KMS-11 (cell line): ENCODE measurements around the gene DIP2C.

ENCODE experiments used
- H2AFZ ChIP-seq: fragments of 200-600 bp; sonication (generic); 2 replicates; pipeline ENCODE4 v1.6.1; 2016; ENCODE audit warnings: antibody characterized with exemption, mixed run types, low read depth
- H3K27ac ChIP-seq: fragments of 200-600 bp; sonication (generic); 2 replicates; pipeline ENCODE4 v1.6.1; 2016; ENCODE audit warnings: mild to moderate bottlenecking, mixed run types
- H3K27me3 ChIP-seq: fragments of 200-600 bp; sonication (generic); 2 replicates; pipeline ENCODE4 v1.6.1; 2017; ENCODE audit warnings: mild to moderate bottlenecking, low read depth, mixed run types, moderate library complexity; ENCODE audit not compliant: insufficient read depth
- H3K36me3 ChIP-seq: fragments of 200-600 bp; sonication (generic); 2 replicates; pipeline ENCODE4 v1.6.1; 2017; ENCODE audit warnings: mild to moderate bottlenecking, mixed run types; ENCODE audit not compliant: insufficient read depth
- H3K4me1 ChIP-seq: fragments of 200-600 bp; sonication (generic); 2 replicates; pipeline ENCODE4 v1.6.1; 2016; ENCODE audit warnings: mild to moderate bottlenecking, low read depth, mixed run types; ENCODE audit not compliant: poor library complexity, severe bottlenecking
- H3K4me2 ChIP-seq: fragments of 200-600 bp; sonication (generic); 2 replicates; pipeline ENCODE4 v1.7.0; 2016; ENCODE audit warnings: mild to moderate bottlenecking, mixed run types
- H3K4me3 ChIP-seq: fragments of 200-600 bp; sonication (generic); IDR thresholded peaks from 2 replicates; pipeline ENCODE4 v1.6.1; 2017; ENCODE audit warnings: low read depth, low read length, mixed read lengths; ENCODE audit not compliant: insufficient read depth
- H3K79me2 ChIP-seq: fragments of 200-600 bp; sonication (generic); 2 replicates; pipeline ENCODE4 v1.6.1; 2016; ENCODE audit warnings: low read depth, mixed run types; ENCODE audit not compliant: insufficient read depth
- H3K9ac ChIP-seq: fragments of 200-600 bp; sonication (generic); 2 replicates; pipeline ENCODE4 v1.6.1; 2016; ENCODE audit warnings: mild to moderate bottlenecking, mixed run types
- H4K20me1 ChIP-seq: fragments of 200-600 bp; sonication (generic); 2 replicates; pipeline ENCODE4 v1.6.1; 2016; ENCODE audit warnings: mild to moderate bottlenecking, mixed run types; ENCODE audit not compliant: insufficient read depth
- TF ChIP-seq, protein P1 (sequence below): fragments of 200-600 bp; sonication (generic); conservative IDR thresholded peaks from 2 replicates; pipeline ENCODE4 v1.6.1; 2017; ENCODE audit warnings: low read depth, mild to moderate bottlenecking, antibody characterized with exemption, low read length, moderate library complexity, mixed read lengths

Gene DIP2C

GRCh38 chr10:422675-423074, 266.8 kb downstream of the DIP2C start:
- H3K4me3 ChIP-seq = no peak overlapping the region
- H3K9ac ChIP-seq = no peak overlapping the region
- H3K79me2 ChIP-seq = no peaks in the 10 kb centered on the region
- TF ChIP-seq, protein P1, sequence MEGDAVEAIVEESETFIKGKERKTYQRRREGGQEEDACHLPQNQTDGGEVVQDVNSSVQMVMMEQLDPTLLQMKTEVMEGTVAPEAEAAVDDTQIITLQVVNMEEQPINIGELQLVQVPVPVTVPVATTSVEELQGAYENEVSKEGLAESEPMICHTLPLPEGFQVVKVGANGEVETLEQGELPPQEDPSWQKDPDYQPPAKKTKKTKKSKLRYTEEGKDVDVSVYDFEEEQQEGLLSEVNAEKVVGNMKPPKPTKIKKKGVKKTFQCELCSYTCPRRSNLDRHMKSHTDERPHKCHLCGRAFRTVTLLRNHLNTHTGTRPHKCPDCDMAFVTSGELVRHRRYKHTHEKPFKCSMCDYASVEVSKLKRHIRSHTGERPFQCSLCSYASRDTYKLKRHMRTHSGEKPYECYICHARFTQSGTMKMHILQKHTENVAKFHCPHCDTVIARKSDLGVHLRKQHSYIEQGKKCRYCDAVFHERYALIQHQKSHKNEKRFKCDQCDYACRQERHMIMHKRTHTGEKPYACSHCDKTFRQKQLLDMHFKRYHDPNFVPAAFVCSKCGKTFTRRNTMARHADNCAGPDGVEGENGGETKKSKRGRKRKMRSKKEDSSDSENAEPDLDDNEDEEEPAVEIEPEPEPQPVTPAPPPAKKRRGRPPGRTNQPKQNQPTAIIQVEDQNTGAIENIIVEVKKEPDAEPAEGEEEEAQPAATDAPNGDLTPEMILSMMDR = no peak
- no peaks in the 10 kb centered on the region for H3K36me3 ChIP-seq
- no peaks in the 10 kb centered on the region for H3K4me1 ChIP-seq
- no peak overlapping the region for H3K4me2 ChIP-seq
- no peaks in the 10 kb centered on the region for H3K27me3 ChIP-seq
- H3K27ac ChIP-seq = no peak overlapping the region
- no peak overlapping the region for H2AFZ ChIP-seq
- H4K20me1 ChIP-seq = no peaks in the 10 kb centered on the region

DNA sequence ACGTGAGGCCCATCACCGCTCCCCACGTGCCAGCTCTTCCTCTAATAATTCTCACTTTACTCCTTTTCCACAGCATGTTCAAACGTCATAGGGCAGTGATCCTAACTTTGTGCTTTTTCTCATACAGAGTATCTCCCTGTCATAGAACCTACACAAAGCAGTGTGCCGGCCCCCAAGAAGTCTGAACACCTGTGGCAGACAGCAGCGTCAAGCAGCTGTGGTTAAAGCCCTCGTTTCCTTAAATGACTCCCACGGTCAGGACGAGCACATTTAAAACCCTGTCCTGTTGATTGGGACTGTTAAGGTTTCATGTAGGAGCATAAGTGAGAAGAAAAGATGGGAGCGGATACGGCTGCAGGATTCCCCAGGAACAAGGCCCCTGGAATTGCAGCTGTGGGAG, 267.2 kb downstream of the DIP2C start:
- TF ChIP-seq, protein P1 = no peak
- no peaks in the 10 kb centered on the region for H3K27me3 ChIP-seq
- H3K79me2 ChIP-seq = no peaks in the 10 kb centered on the region
- no peak overlapping the region for H3K4me3 ChIP-seq
- H4K20me1 ChIP-seq = no peaks in the 10 kb centered on the region
- H3K27ac ChIP-seq = no peak overlapping the region
- H3K36me3 ChIP-seq = no peaks in the 10 kb centered on the region
- no peak overlapping the region for H3K4me2 ChIP-seq
- no peak overlapping the region for H3K9ac ChIP-seq
- H3K4me1 ChIP-seq = no peaks in the 10 kb centered on the region
- H2AFZ ChIP-seq = no peak overlapping the region

DNA sequence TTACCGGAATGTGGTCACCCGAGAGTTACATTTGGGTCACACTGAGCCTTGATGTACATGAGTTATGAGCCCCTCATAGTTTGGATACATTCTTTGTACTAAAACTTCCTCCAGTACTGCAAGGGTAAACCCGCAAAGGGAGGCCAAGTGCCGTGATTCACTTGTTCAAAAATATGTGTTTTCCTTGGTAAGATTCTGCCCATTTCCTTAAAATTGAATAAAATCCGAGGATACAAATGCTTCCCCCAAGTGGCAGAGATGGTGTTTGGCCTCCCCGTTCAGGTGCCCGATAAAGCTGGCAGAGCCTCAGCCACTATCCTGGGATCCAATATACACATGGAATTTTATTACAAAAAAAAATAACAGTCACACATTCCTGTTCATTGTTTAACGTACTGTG, 268.3 kb downstream of the DIP2C start:
- H3K27me3 ChIP-seq = no peaks in the 10 kb centered on the region
- no peak overlapping the region for H2AFZ ChIP-seq
- H3K4me2 ChIP-seq = no peak overlapping the region
- H3K79me2 ChIP-seq = no peaks in the 10 kb centered on the region
- H4K20me1 ChIP-seq = no peaks in the 10 kb centered on the region
- H3K36me3 ChIP-seq = 0 out of 2 replicates have a peak, but pooled peaks cover 5% of the 10 kb centered on the region
- H3K27ac ChIP-seq = no peak overlapping the region
- TF ChIP-seq, protein P1 = no peak
- no peak overlapping the region for H3K9ac ChIP-seq
- H3K4me3 ChIP-seq = no peak overlapping the region
- no peaks in the 10 kb centered on the region for H3K4me1 ChIP-seq

- TF ChIP-seq, protein P1 = no peak
- Histone ChIP-seq H2AFZ (no peak overlapping the region), H3K4me3 (no peak overlapping the region), H3K27me3 (no peaks in the 10 kb centered on the region), H3K79me2 (no peaks in the 10 kb centered on the region), H3K36me3 (0 out of 2 replicates have a peak, but pooled peaks cover 5% of the 10 kb centered on the region), H3K27ac (no peak overlapping the region), H3K9ac (no peak overlapping the region), H4K20me1 (no peaks in the 10 kb centered on the region), H3K4me2 (no peak overlapping the region), H3K4me1 (no peaks in the 10 kb centered on the region)
Observed at GRCh38 chr10:420154-421121, 269.0 kb downstream of the DIP2C start.
